Endometrium (tissue), 2 donors: ENCODE data around the gene TRIM7.
"Not testable (repeated sequence)": the region's sequence is repeated elsewhere in the genome, so short reads cannot be mapped to it uniquely, and the experiment has no call there.

Experiments used
- FAIRE-seq: peaks from 2 replicates; lab custom pipeline; 2012; peaks lifted over from hg19 to GRCh38; lab: Jason Lieb, UNC
- donor health status: control.
- donor health status: control.

TRIM7 gene

DNA sequence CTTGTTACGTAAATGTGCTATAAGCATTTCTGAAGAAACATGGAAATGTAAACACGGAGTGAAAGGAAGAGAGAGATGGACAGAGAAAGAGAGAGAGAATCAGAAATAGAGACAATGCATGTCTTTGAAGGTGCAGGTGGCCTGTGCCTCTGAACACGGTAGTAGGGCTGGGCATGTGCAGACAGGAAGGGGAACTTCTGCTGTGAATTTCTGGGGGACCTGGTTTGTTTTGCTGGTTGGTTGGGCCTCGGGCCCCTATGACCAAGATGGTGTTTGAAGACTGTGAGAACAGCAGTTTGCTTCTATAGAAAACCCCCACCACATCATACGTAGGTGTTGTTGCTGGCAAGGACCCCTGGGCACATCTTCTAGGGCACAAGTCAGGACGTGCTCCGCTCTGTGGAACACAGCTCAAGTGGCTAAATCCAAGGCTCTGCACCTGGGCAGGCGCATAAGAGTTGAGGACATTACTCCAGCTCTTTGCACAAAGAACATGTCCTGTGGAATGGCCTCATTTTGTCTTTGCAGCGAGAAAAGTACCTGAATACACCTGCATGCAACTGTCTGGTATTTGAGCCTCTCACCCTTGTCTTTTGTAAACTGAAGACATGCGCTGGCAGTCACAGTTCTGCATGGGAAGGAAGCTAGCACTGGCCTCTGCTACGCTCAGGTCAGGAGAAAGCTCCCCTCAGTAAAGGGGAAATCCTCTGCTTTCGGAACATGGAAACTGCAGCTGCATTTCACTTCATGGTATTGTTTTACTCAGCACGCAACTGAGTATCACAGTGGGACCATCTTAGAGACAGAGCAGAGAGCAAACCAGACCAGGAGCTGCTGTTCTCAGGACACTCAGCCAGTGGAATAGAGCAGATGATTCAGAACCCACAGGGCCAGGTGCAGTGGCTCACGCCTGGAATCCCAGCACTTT lies 54.9 kb downstream of the TRIM7 start:
- FAIRE-seq = no peak

DNA sequence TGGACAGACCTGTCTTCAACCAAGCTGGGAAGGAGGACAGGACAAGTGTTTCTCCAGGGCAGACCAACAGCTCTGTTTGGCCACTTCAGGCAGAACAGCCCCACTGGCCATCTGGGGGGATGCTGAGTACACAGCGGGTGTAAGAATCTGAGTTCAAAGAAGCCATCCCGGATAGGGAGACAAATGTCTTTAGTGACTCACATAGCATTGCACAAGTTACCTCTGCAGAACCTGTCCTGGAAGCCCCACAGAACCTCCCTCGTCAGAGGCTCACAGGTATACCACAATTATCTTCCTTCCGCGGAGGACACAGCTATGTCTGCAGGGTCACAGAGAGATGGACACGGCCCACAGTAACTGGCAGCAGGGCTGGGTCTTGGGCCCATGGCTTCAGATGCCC lies 55.6 kb downstream of the TRIM7 start:
- no peak for FAIRE-seq

DNA sequence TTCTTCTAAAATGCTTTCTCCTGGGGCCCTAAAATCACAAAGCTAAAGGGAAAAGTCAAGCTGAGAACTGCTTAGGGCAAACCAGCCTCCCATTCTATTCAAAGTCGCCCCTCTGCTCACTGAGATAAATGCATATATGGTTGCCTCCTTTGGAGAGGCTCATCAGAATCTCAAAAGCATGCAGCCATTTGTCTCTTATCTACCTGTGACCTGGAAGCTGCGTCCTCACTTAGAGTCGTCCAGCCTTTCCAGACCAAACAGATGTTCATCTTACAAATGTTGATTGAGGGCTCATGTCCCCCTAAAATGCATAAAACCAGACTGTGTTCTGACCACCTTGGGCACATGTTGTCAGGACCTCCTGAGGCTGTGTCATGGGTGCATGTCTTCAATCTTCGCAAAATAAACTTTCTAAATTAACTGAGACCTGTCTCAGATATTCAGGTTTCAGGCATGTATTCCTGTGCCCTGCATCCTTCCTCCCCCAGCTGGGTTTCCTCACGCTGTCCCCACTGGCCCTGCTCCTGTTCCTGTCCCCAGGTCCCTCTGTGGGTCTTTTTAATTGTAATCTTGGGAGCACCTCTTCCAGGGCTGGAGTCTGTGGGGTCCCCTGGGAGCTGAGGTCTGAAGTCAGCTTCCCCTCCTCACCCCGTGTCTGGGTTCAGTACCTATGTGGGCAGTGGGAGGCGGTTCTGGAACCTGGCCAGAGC lies 57.9 kb downstream of the TRIM7 start, which contains the start of gene OR2V2:
Gene OR2V2 (plus strand): TSS at position 660 of the 710 bp plus-strand sequence. CDS start 7,357 bp downstream, outside the sequence.
- FAIRE-seq = not testable (repeated sequence)

DNA sequence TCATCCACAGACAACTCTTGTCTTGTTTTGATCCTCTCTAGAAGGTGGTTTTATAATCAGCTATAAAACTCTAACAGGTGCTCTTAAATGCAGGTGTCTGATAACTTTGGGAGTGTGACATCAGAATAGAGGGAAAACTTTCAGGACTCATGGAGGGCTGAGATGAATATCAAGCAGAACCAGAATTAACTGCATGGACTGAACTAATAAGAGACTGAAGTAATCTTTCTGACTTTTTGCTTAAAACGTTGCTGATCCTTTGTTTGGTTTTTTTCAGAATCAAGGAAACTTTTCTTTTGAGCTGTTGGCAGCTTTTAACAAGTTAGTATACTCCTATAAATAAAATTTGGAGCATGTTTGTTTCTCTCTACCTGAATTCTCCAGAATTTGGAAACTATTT lies 59.9 kb downstream of the TRIM7 start:
- no peak for FAIRE-seq
